ENCODE results near the gene NCAPD3. TPM values are rescaled to one million over a fixed set of nuclear protein-coding genes. Genes with fewer than 3 reads are reported as not detected.

Gene NCAPD3
- total and polyA plus RNA-seq, 2 donors (not counting 1 experiment from before 2014, with no cell fraction given): 12.9 to 32.2 TPM

DNA sequence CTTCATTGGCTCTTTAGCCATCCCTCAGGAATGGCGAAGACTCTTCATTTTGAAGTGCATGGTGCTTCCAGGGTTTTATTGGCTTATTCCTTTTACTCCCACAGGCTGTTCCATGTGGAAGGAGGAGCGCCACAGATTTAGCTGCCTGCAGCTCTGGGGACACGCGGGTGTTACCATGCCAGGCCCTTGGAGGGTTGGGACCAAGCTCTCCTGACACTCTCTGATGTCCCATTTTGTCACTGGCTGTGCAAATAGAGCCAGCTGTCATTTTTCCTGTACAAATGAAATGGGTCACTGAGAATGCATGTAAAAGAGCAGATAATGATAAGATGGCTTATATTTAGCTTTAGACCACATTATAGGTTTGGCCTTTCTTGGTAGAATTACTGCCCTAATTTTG is 20.1 kb upstream of the NCAPD3 start:
- Mint-ChIP-seq H3K27me3 (no peaks in the 10 kb centered on the region), H3K9me3 (ENCODE audit: insufficient read depth) (no peaks in the 10 kb centered on the region), H3K4me3 (no peak overlapping the region), H3K4me1 (no peaks in the 10 kb centered on the region), H3K27ac (no peak overlapping the region)
- WGBS (ENCODE audit: insufficient coverage): 100% methylated on average over 3 of the region's 4 CpGs
- Histone ChIP-seq H3K4me1 (ENCODE audit: control insufficient read depth in 2 of 2, insufficient read depth in 2 of 2, low read length in 2 of 2) (no peaks in the 10 kb centered on the region), H3K27me3 (replicated peaks in 1 of 4; ENCODE audit: control extremely low read depth in 1 of 4, control insufficient read depth in 3 of 4, insufficient read depth in 4 of 4, low read length in 3 of 4) (no peaks in the 10 kb centered on the region), H3K36me3 (replicated peaks in 1 of 2; ENCODE audit: control extremely low read depth in 1 of 2, control insufficient read depth in 1 of 2, extremely low read depth in 1 of 2, insufficient read depth in 2 of 2, low read length in 1 of 2) (peaks cover 0 to 32% of the 10 kb centered on the region in 2 experiments), H2AFZ (ENCODE audit: insufficient read depth, low read depth, low read length, poor library complexity, severe bottlenecking) (no peak overlapping the region), H3K9me3 (ENCODE audit: control extremely low read depth in 1 of 3, control insufficient read depth in 2 of 3, insufficient read depth in 1 of 3, low read length in 2 of 3) (peaks cover 0 to 3% (median 0%) of the 10 kb centered on the region in 3 donors), H3K4me3 (ENCODE audit: control extremely low read depth in 1 of 5, extremely low read depth in 1 of 5, insufficient read depth in 1 of 5, low read depth in 2 of 5, low read length in 4 of 5) (no peak overlapping the region), H3K27ac (ENCODE audit: low read length in 2 of 2) (no peak overlapping the region), H3K4me2 (replicated peaks; ENCODE audit: low read depth, low read length, poor library complexity, severe bottlenecking) (no peak overlapping the region), H3K79me2 (ENCODE audit: control insufficient read depth, insufficient read depth, low read length) (no peaks in the 10 kb centered on the region), H3K9ac (ENCODE audit: low read length) (no peak overlapping the region), H4K20me1 (ENCODE audit: control insufficient read depth, insufficient read depth, low read length, poor library complexity, severe bottlenecking) (no peaks in the 10 kb centered on the region)
- DNase-seq (no peak), ATAC-seq (ENCODE audit: low read depth) (no peak)
- ChIA-PET POLR2A (no interaction called here), CTCF (interaction anchor here (0.7 to 8.1 kb wide), 15 partner anchors 9 to 305 kb away, joined by 3 to 131 read pairs (median 7); partner anchors contain the start of genes ACAD8, NCAPD3, THYN1 and VPS26B)
- intact Hi-C loops (cut with micrococcal nuclease): loop anchor here (1.0 kb wide), 1 partner anchor 16 kb away; no protein-coding TSS in a partner anchor
- TF ChIP-seq, protein P1, sequence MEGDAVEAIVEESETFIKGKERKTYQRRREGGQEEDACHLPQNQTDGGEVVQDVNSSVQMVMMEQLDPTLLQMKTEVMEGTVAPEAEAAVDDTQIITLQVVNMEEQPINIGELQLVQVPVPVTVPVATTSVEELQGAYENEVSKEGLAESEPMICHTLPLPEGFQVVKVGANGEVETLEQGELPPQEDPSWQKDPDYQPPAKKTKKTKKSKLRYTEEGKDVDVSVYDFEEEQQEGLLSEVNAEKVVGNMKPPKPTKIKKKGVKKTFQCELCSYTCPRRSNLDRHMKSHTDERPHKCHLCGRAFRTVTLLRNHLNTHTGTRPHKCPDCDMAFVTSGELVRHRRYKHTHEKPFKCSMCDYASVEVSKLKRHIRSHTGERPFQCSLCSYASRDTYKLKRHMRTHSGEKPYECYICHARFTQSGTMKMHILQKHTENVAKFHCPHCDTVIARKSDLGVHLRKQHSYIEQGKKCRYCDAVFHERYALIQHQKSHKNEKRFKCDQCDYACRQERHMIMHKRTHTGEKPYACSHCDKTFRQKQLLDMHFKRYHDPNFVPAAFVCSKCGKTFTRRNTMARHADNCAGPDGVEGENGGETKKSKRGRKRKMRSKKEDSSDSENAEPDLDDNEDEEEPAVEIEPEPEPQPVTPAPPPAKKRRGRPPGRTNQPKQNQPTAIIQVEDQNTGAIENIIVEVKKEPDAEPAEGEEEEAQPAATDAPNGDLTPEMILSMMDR (IDR thresholded peaks at IDR 0.05): no peak
- TF ChIP-seq EZH2 (IDR thresholded peaks at IDR 0.05; ENCODE audit: borderline replicate concordance, insufficient read depth, low read depth, low read length, poor library complexity, severe bottlenecking): no peak

DNA sequence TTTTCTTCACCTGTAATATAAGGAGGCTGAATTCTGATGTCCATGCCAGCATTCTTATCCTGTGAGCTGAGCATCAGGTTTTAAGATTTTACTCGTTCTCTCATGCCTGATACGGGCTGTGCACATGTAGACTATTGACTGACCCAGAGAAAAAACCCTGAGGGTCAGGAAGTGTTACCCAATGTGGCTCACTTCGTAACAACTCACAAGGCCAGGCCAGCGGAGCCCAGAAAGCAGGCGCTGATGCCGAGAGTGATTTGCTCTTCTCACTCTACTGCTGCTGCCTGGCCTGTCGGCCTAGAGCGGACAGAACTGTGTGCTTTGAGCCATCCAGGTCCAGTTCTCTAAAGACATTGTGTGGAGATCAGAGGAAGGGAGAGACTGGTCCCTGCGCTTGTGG is 18.6 kb upstream of the NCAPD3 start:
- H3K27ac Mint-ChIP-seq: no peak overlapping the region
- H2AFZ ChIP-seq (ENCODE audit: insufficient read depth, low read depth, low read length, poor library complexity, severe bottlenecking): no peak overlapping the region
- no peaks in the 10 kb centered on the region for H3K79me2 ChIP-seq (ENCODE audit: control insufficient read depth, insufficient read depth, low read length)
- TF ChIP-seq EZH2 (IDR thresholded peaks at IDR 0.05; ENCODE audit: borderline replicate concordance, insufficient read depth, low read depth, low read length, poor library complexity, severe bottlenecking): no peak
- TF ChIP-seq, protein P1 (IDR thresholded peaks at IDR 0.05): no peak
- H3K4me3 ChIP-seq (ENCODE audit: control extremely low read depth in 1 of 5, extremely low read depth in 1 of 5, insufficient read depth in 1 of 5, low read depth in 2 of 5, low read length in 4 of 5): no peak overlapping the region
- peaks cover 0 to 3% (median 0%) of the 10 kb centered on the region in 3 donors for H3K9me3 ChIP-seq (ENCODE audit: control extremely low read depth in 1 of 3, control insufficient read depth in 2 of 3, insufficient read depth in 1 of 3, low read length in 2 of 3)
- no peaks in the 10 kb centered on the region for H3K4me1 Mint-ChIP-seq
- no peaks in the 10 kb centered on the region for H4K20me1 ChIP-seq (ENCODE audit: control insufficient read depth, insufficient read depth, low read length, poor library complexity, severe bottlenecking)
- no peak for ATAC-seq (ENCODE audit: low read depth)
- no peak overlapping the region for H3K4me3 Mint-ChIP-seq
- no peak overlapping the region for H3K27ac ChIP-seq (ENCODE audit: low read length in 2 of 2)
- H3K4me2 ChIP-seq (replicated peaks; ENCODE audit: low read depth, low read length, poor library complexity, severe bottlenecking): no peak overlapping the region
- H3K27me3 Mint-ChIP-seq: no peaks in the 10 kb centered on the region
- DNase-seq: no peak
- no peaks in the 10 kb centered on the region for H3K4me1 ChIP-seq (ENCODE audit: control insufficient read depth in 2 of 2, insufficient read depth in 2 of 2, low read length in 2 of 2)
- CTCF ChIA-PET: interaction anchor here (8.1 kb wide), 1 partner anchor 34 kb away, joined by 131 read pairs; no protein-coding TSS in a partner anchor
- H3K36me3 ChIP-seq (replicated peaks in 1 of 2; ENCODE audit: control extremely low read depth in 1 of 2, control insufficient read depth in 1 of 2, extremely low read depth in 1 of 2, insufficient read depth in 2 of 2, low read length in 1 of 2): peaks cover 0 to 19% of the 10 kb centered on the region in 2 experiments
- intact Hi-C loops (cut with micrococcal nuclease): no loop called here
- H3K27me3 ChIP-seq (replicated peaks in 1 of 4; ENCODE audit: control extremely low read depth in 1 of 4, control insufficient read depth in 3 of 4, insufficient read depth in 4 of 4, low read length in 3 of 4): no peaks in the 10 kb centered on the region
- whole genome bisulfite sequencing (ENCODE audit: insufficient coverage): 100% methylated on average over 4 of the region's 9 CpGs
- no peak overlapping the region for H3K9ac ChIP-seq (ENCODE audit: low read length)
- POLR2A ChIA-PET: no interaction called here
- H3K9me3 Mint-ChIP-seq (ENCODE audit: insufficient read depth): no peaks in the 10 kb centered on the region
